Pericardium fibroblast (primary cell): Measurements from ENCODE around the gene TBC1D3L. TPM values are rescaled to one million over a fixed set of nuclear protein-coding genes. Genes with fewer than 3 reads are reported as not detected.

Source experiments
- total RNA-seq: library from RNA; depleted of rRNA; stranded (reverse); fragments of >200 nt; gene quantifications from 2 replicates; pipeline ENCODE4 v1.2.3, GENCODE V29; 2015

TBC1D3L gene
- 0.68 and 2.8 TPM in 2 replicates for total RNA-seq

GRCh38 chr17:37988960-37989359, at the start of gene TBC1D3L:
TBC1D3L (minus strand) TSS chr17:37989060; CDS start chr17:37987520, 1,540 bp downstream.

DNA sequence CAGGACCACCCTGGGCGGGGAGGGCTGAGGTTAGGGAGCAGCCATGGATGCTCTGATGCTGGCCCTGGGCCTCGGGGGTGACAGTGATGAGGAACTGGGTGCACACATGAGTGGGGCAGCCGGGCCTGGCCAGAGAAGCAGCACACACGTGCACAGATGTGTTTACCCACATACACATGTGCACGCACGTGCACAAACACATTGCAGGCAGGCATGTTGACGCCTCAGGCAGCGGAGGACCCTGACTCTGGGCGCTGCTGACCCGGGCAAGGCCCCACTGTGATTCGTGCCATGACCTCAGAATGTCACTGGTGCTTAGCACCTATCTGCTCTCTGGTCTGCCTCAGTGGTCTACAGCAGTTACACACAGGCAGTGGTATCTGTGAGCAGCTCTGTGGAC, 14.8 kb upstream of the TBC1D3L start, which contains the start of gene TBC1D3D:
Gene TBC1D3D (plus strand): TSS at position 301 of the 400 bp plus-strand sequence. CDS start 1,585 bp downstream, outside the sequence.

Other genes starting within 250 kb of the TBC1D3L start
- gene HNF1B, start 244.0 kb downstream of the TBC1D3L start, total RNA-seq, result not detected in 2 replicates
- gene TBC1D3K, start 64.6 kb downstream of the TBC1D3L start, total RNA-seq, result 0.12 TPM in 1 of 2 replicates, not detected in the other
- 0.09 TPM in 1 of 2 replicates, not detected in the other for gene TBC1D3D, start 14.9 kb upstream of the TBC1D3L start, total RNA-seq
- gene TBC1D3C, start 79.6 kb upstream of the TBC1D3L start, total RNA-seq, result 2.6 TPM in 1 of 2 replicates, not detected in the other
- 0.26 TPM in 1 of 2 replicates, not detected in the other for gene TBC1D3E, start 138.9 kb upstream of the TBC1D3L start, total RNA-seq
- not detected in 2 replicates for gene TBC1D3, start 203.5 kb upstream of the TBC1D3L start, total RNA-seq